H1 (cell line): ENCODE measurements around the gene RTEL1. TPM values are rescaled to one million over a fixed set of nuclear protein-coding genes. Genes with fewer than 3 reads are reported as not detected.
A peak's percentile ranks its signal among the peaks of the same experiment; 100 is the strongest.

ENCODE experiments used
- CTCF ChIA-PET: fragments of 300-600 bp; sonication (Branson Sonifier 250); formaldehyde crosslinking; loops from one replicate; lab custom pipeline; 2021; ENCODE audit not compliant: partially characterized antibody; lab: Charles Lee
- POLR2A ChIA-PET: fragments of 300-600 bp; sonication (Branson Sonifier 250); formaldehyde crosslinking; loops from one replicate; lab custom pipeline; 2021; ENCODE audit warnings: inconsistent platforms; ENCODE audit not compliant: partially characterized antibody; lab: Charles Lee
- DNase-seq, 2 experiments: peaks; one replicate each; pipeline versions ENCODE4 v3.0.0 to v3.0.0-alpha.2; 2010 to 2022; ENCODE audit warnings: low spot score in 2 of 2, low read depth in 1 of 2, mixed read lengths in 1 of 2
- FAIRE-seq: peaks from 2 replicates; lab custom pipeline; 2011; peaks lifted over from hg19 to GRCh38; lab: Jason Lieb, UNC
- H2AFZ ChIP-seq: 2 replicates; pipeline ENCODE4 v1.8.1; 2012; ENCODE audit warnings: low read length, inconsistent platforms
- H2AK5ac ChIP-seq: 2 replicates; pipeline ENCODE4 v1.6.1; 2013; ENCODE audit warnings: low read depth, low read length
- H2BK120ac ChIP-seq: replicated peaks from 2 replicates; pipeline ENCODE3; 2013; ENCODE audit warnings: low read depth, low read length, inconsistent platforms
- H2BK12ac ChIP-seq: 2 replicates; pipeline ENCODE4 v1.6.1; 2013; ENCODE audit warnings: low read depth, low read length
- H2BK15ac ChIP-seq: 2 replicates; pipeline ENCODE4 v1.6.1; 2013; ENCODE audit warnings: low read length
- H2BK20ac ChIP-seq: 2 replicates; pipeline ENCODE4 v1.6.1; 2013; ENCODE audit warnings: low read length
- H2BK5ac ChIP-seq: 2 replicates; pipeline ENCODE4 v1.6.1; 2013; ENCODE audit warnings: low read depth, low read length
- H3K14ac ChIP-seq: 2 replicates; pipeline ENCODE4 v1.6.1; 2013; ENCODE audit warnings: inconsistent platforms; ENCODE audit not compliant: insufficient read length
- H3K18ac ChIP-seq: 2 replicates; pipeline ENCODE4 v1.6.1; 2013; ENCODE audit warnings: low read length; ENCODE audit errors: extremely low read depth
- H3K23ac ChIP-seq: 2 replicates; pipeline ENCODE4 v1.6.1; 2013; ENCODE audit warnings: inconsistent platforms; ENCODE audit not compliant: insufficient read length
- H3K23me2 ChIP-seq: 2 replicates; pipeline ENCODE4 v1.6.1; 2013; ENCODE audit warnings: low read depth, low read length
- H3K27ac ChIP-seq: 2 replicates; pipeline ENCODE4 v1.6.1; 2011; ENCODE audit warnings: low read depth, low read length, inconsistent platforms
- H3K27me3 ChIP-seq, 4 experiments: replicated peaks in 1 of 4; 1 replicate in 1 of 4; 2 replicates in 3 of 4; pipeline versions ENCODE4 v1.6.1 to v1.8.1; 2011 to 2013; ENCODE audit warnings: low read length in 3 of 4, mild to moderate bottlenecking in 3 of 4, inconsistent platforms in 2 of 4, mixed read lengths in 2 of 4, moderate library complexity in 1 of 4; ENCODE audit not compliant: control insufficient read depth in 3 of 4, insufficient read depth in 3 of 4; ENCODE audit errors: extremely low read depth in 1 of 4
- H3K36me3 ChIP-seq, 4 experiments: 2 replicates each; pipeline versions ENCODE4 v1.6.1 to v1.8.1; 2011 to 2013; ENCODE audit warnings: mild to moderate bottlenecking in 4 of 4, low read length in 3 of 4, moderate library complexity in 2 of 4, control low read depth in 1 of 4, inconsistent platforms in 1 of 4; ENCODE audit not compliant: insufficient read depth in 4 of 4, control insufficient read depth in 2 of 4
- H3K4ac ChIP-seq: replicated peaks from 2 replicates; pipeline ENCODE3; 2013; ENCODE audit warnings: low read length, low read depth, mixed read lengths, inconsistent platforms; ENCODE audit not compliant: insufficient read length
- H3K4me1 ChIP-seq, 4 experiments: replicated peaks in 1 of 4; 1 replicate in 1 of 4; 2 replicates in 3 of 4; pipeline versions ENCODE4 v1.6.1 to v1.8.1; 2011 to 2013; ENCODE audit warnings: low read length in 3 of 4, inconsistent platforms in 2 of 4, mixed read lengths in 1 of 4; ENCODE audit not compliant: insufficient read depth in 4 of 4, control insufficient read depth in 3 of 4
- H3K4me2 ChIP-seq, 2 experiments: 2 replicates each; pipeline versions ENCODE4 v1.6.1 to v1.8.1; 2011 to 2013; ENCODE audit warnings: low read depth in 2 of 2, low read length in 2 of 2, control low read depth in 1 of 2, inconsistent platforms in 1 of 2, mild to moderate bottlenecking in 1 of 2; ENCODE audit not compliant: insufficient read depth in 1 of 2
- H3K4me3 ChIP-seq, 4 experiments: fragments of 200-600, 300-600 bp in 1 of 4; sonication (generic), shearing (Covaris generic), sonication (Bioruptor Twin) in 1 of 4; 2 replicates each; pipeline versions ENCODE4 v1.5.1 to v1.8.1; 2011 to 2016; ENCODE audit warnings: low read length in 4 of 4, low read depth in 3 of 4, control low read depth in 2 of 4, inconsistent platforms in 2 of 4, mild to moderate bottlenecking in 2 of 4, mixed read lengths in 1 of 4, moderate library complexity in 1 of 4; ENCODE audit not compliant: insufficient read depth in 2 of 4; ENCODE audit errors: extremely low read depth in 1 of 4
- H3K56ac ChIP-seq: replicated peaks from 2 replicates; pipeline ENCODE3; 2013; ENCODE audit warnings: low read depth, mild to moderate bottlenecking, mixed read lengths, low read length, inconsistent platforms; ENCODE audit not compliant: insufficient read length
- H3K79me1 ChIP-seq: 2 replicates; pipeline ENCODE4 v1.6.1; 2013; ENCODE audit warnings: low read depth, low read length, control low read depth
- H3K79me2 ChIP-seq, 2 experiments: 2 replicates each; pipeline versions ENCODE4 v1.6.1 to v1.8.1; 2012 to 2013; ENCODE audit warnings: low read length in 2 of 2, mild to moderate bottlenecking in 2 of 2, inconsistent platforms in 1 of 2; ENCODE audit not compliant: insufficient read depth in 2 of 2, control insufficient read depth in 1 of 2
- H3K9ac ChIP-seq, 4 experiments: replicated peaks in 1 of 4; 1 replicate in 1 of 4; 2 replicates in 3 of 4; pipeline versions ENCODE4 v1.6.1 to v1.8.1; 2011 to 2013; ENCODE audit warnings: low read depth in 3 of 4, low read length in 3 of 4, control low read depth in 2 of 4, mild to moderate bottlenecking in 2 of 4, moderate library complexity in 2 of 4, inconsistent platforms in 1 of 4; ENCODE audit errors: extremely low read depth in 1 of 4
- H3K9me3 ChIP-seq, 2 experiments: 2 replicates each; pipeline versions ENCODE4 v1.6.1 to v1.8.1; 2012 to 2013; ENCODE audit warnings: mild to moderate bottlenecking in 2 of 2, moderate library complexity in 2 of 2, control low read depth in 1 of 2, inconsistent platforms in 1 of 2, low read depth in 1 of 2, low read length in 1 of 2, mixed read lengths in 1 of 2; ENCODE audit not compliant: insufficient read depth in 2 of 2
- H4K20me1 ChIP-seq, 2 experiments: replicated peaks in 1 of 2; 2 replicates each; pipeline versions ENCODE3 to v1.8.1; 2011 to 2013; ENCODE audit warnings: inconsistent platforms in 2 of 2, low read length in 2 of 2, mild to moderate bottlenecking in 1 of 2; ENCODE audit not compliant: insufficient read depth in 2 of 2, control insufficient read depth in 1 of 2
- H4K5ac ChIP-seq: 2 replicates; pipeline ENCODE4 v1.6.1; 2013; ENCODE audit warnings: low read length, low read depth, mixed read lengths, inconsistent platforms; ENCODE audit not compliant: insufficient read length
- H4K8ac ChIP-seq: 2 replicates; pipeline ENCODE4 v1.8.0; 2013; ENCODE audit warnings: mild to moderate bottlenecking, moderate library complexity, low read length, inconsistent platforms; ENCODE audit not compliant: insufficient read depth; ENCODE audit errors: extremely low read depth
- H4K91ac ChIP-seq: replicated peaks from 2 replicates; pipeline ENCODE3; 2013; ENCODE audit warnings: low read length, mixed read lengths, inconsistent platforms; ENCODE audit not compliant: insufficient read length
- HDAC6 ChIP-seq: IDR thresholded peaks from one replicate; pipeline ENCODE4 v1.7.1; 2012; ENCODE audit warnings: low read depth, mild to moderate bottlenecking, inconsistent platforms, low read length, moderate library complexity
- JUND ChIP-seq: IDR thresholded peaks from 2 replicates; pipeline ENCODE4 v1.6.1; 2011; ENCODE audit warnings: mild to moderate bottlenecking, improper control_type of control experiment, low read length
- KDM1A ChIP-seq: fragments of 200-600, 300-600 bp; sonication (generic); IDR thresholded peaks from 2 replicates; pipeline ENCODE4 v1.7.1; 2016; ENCODE audit warnings: mild to moderate bottlenecking, low read length, borderline replicate concordance
- NANOG ChIP-seq: IDR thresholded peaks from 2 replicates; pipeline ENCODE4 v1.6.1; 2011; ENCODE audit warnings: low read length, low read depth, mild to moderate bottlenecking, inconsistent platforms; ENCODE audit not compliant: insufficient read depth, poor library complexity, severe bottlenecking
- POU5F1 ChIP-seq: IDR thresholded peaks from 2 replicates; pipeline ENCODE4 v1.6.1; 2011; ENCODE audit warnings: low read depth, mild to moderate bottlenecking, low read length, moderate library complexity
- RAD21 ChIP-seq, 2 experiments: IDR thresholded peaks in 1 of 2; conservative IDR thresholded peaks in 1 of 2; 2 replicates each; pipeline ENCODE4 v1.6.1; 2011; ENCODE audit warnings: low read depth in 2 of 2, low read length in 2 of 2, improper control_type of control experiment in 1 of 2, inconsistent platforms in 1 of 2, mild to moderate bottlenecking in 1 of 2, moderate library complexity in 1 of 2
- USF2 ChIP-seq: IDR thresholded peaks from 2 replicates; pipeline ENCODE4 v1.6.1; 2011; ENCODE audit warnings: low read length, improper control_type of control experiment
- WGBS, 2 experiments: shearing (Covaris generic) in 1 of 2; methylation state at CpG; one replicate each; pipeline versions ENCODE4 v1.1.6 to v1.1.7; 2013 to 2015; ENCODE audit warnings: low lambda C conversion rate in 2 of 2, mixed read lengths in 2 of 2, inconsistent platforms in 1 of 2, low coverage in 1 of 2, missing lambda C conversion rate in 1 of 2; ENCODE audit not compliant: insufficient replicate concordance in 2 of 2, insufficient coverage in 1 of 2, insufficient read length in 1 of 2; ENCODE audit errors: extremely low coverage in 1 of 2, missing lambda C conversion rate in 1 of 2; 5-methylcytosine and 5-hydroxymethylcytosine counted together
- polyA plus RNA-seq, 7 experiments: library from polyadenylated mRNA; depleted of rRNA in 3 of 7; stranded (reverse) in 5 of 7; unstranded in 2 of 7; fragments of >200 nt in 5 of 7; fragments of 200-250 nt in 2 of 7; gene quantifications; 1 replicate in 5 of 7; 2 replicates in 1 of 7; 4 replicates in 1 of 7; pipeline versions ENCODE4 v1.2.1 to v1.2.3, GENCODE V29; 2011 to 2013; ENCODE audit warnings: missing spikeins in 2 of 7, mixed read lengths in 2 of 7
- total RNA-seq: library from RNA; stranded (reverse); fragmentation: NEBNext Ultra II Directional; extraction: Animal tissue kit (Norgen Biotek cat#: 25700); gene quantifications from 2 replicates; pipeline ENCODE4 v1.2.1, GENCODE V29; 2021

RTEL1 gene
- total and polyA plus RNA-seq, 2 of the 8 experiments (the other 6 are each of a cell fraction or from before 2014, with no cell fraction given): 16.2 to 37.1 TPM

GRCh38 chr20:63736893-63737694, 79.0 kb downstream of the RTEL1 start:
- no peak overlapping the region for H2BK20ac ChIP-seq
- DNase-seq (peak in 1 of 2 experiments; percentile 70), FAIRE-seq (no peak)
- H2BK120ac ChIP-seq: no peak overlapping the region
- no peak overlapping the region for H3K23ac ChIP-seq
- H4K91ac ChIP-seq: no peak overlapping the region
- no peak overlapping the region for H3K14ac ChIP-seq
- H3K4me2 ChIP-seq: peak overlapping the region; percentile 71 to 95
- peaks cover 0 to 5% of the 10 kb centered on the region in 2 experiments; a peak in 1 of 4 replicates for H3K79me2 ChIP-seq
- 0 out of 2 replicates have a peak overlapping the region, but pooled peaks have one; percentile 88 for H2BK15ac ChIP-seq
- H3K27ac ChIP-seq: no peak overlapping the region
- H2AK5ac ChIP-seq: no peak overlapping the region
- H3K9ac ChIP-seq: no peak overlapping the region; a peak in 1 of 7 replicates
- H2BK5ac ChIP-seq: no peak overlapping the region; the same call in 1 of the 2 replicates
- CTCF ChIA-PET: interaction anchor here (0.5 to 2.6 kb wide), 11 partner anchors 10 to 203 kb away, joined by 3 to 7 read pairs (median 3); partner anchors contain the start of gene PTK6
- no peak overlapping the region for H4K5ac ChIP-seq
- POLR2A ChIA-PET: interaction anchor here (0.8 to 3.0 kb wide), 23 partner anchors 9 to 243 kb away, joined by 3 to 16 read pairs (median 4); partner anchors contain the start of genes ARFRP1, TNFRSF6B and ZGPAT
- peaks cover 5 to 36% of the 10 kb centered on the region in 2 experiments for H4K20me1 ChIP-seq
- H3K18ac ChIP-seq: peak overlapping the region; percentile 32; the same call in 1 of the 2 replicates
- H3K36me3 ChIP-seq: peaks cover 0 to 16% (median 6%) of the 10 kb centered on the region in 4 experiments; a peak in 5 of 8 replicates
- peaks cover 0 to 12% (median 8%) of the 10 kb centered on the region in 4 experiments; a peak in 4 of 7 replicates for H3K27me3 ChIP-seq
- peaks cover 0 to 20% (median 11%) of the 10 kb centered on the region in 4 experiments; a peak in 6 of 7 replicates for H3K4me1 ChIP-seq
- H3K4ac ChIP-seq: no peak overlapping the region
- H3K4me3 ChIP-seq: peak overlapping the region; percentile 25 to 68 (median 30); a peak in 6 of 8 replicates
- no peak overlapping the region for H2AFZ ChIP-seq
- peaks cover 16% of the 10 kb centered on the region for H3K23me2 ChIP-seq
- 48% methylated on average over 19 of the region's 30 CpGs; no CpG with 5 or more reads in 1 of the 2 experiments for WGBS, 2 experiments
- H3K9me3 ChIP-seq: peaks cover 0 to 3% of the 10 kb centered on the region in 2 experiments; a peak in 2 of 4 replicates
- no peak overlapping the region for H3K56ac ChIP-seq
- no peak overlapping the region for H2BK12ac ChIP-seq
- H4K8ac ChIP-seq: no peak overlapping the region
- H3K79me1 ChIP-seq: peaks cover 9% of the 10 kb centered on the region
- TF ChIP-seq POU5F1 (no peak), RAD21 (IDR thresholded peaks at IDR 0.05 in 1 of 2, conservative IDR thresholded peaks at IDR 0.05 in 1 of 2; ENCODE audit: low read depth in 2 of 2, low read length in 2 of 2) (peak in 1 of 2 experiments; percentile 4; a peak in 1 of 4 replicates), JUND (no peak), KDM1A (no peak), NANOG (no peak), USF2 (no peak), HDAC6 (no peak)
